Activated naive CD4-positive, alpha-beta T cell treated with anti-CD3 and anti-CD28 coated beads, Interleukin-2, amount 10 ng/mL, durations not matched to agents 7 days and 5 days (primary cell): ENCODE data around the gene CLSTN1.

Source experiments
- CTCF ChIA-PET: fragments of 350-600 bp; sonication (Branson Sonifier 250); formaldehyde crosslinking; loops from one replicate; lab custom pipeline; 2021; ENCODE audit warnings: antibody characterized with exemption; lab: Charles Lee
- DNase-seq: peaks from one replicate; pipeline ENCODE4 v3.0.0-alpha.2; 2020
- H3K27ac Mint-ChIP-seq: one replicate; pipeline ENCODE4 v1.8.0; 2021; ENCODE audit warnings: mild to moderate bottlenecking, moderate library complexity, mixed read lengths
- H3K27me3 Mint-ChIP-seq: one replicate; pipeline ENCODE4 v1.8.0; 2021; ENCODE audit warnings: mild to moderate bottlenecking, mixed read lengths
- H3K36me3 Mint-ChIP-seq: one replicate; pipeline ENCODE4 v1.8.0; 2021; ENCODE audit warnings: mixed read lengths
- H3K4me1 Mint-ChIP-seq: one replicate; pipeline ENCODE4 v1.8.0; 2021; ENCODE audit warnings: mixed read lengths
- H3K4me3 Mint-ChIP-seq: one replicate; pipeline ENCODE4 v1.8.0; 2021; ENCODE audit warnings: mild to moderate bottlenecking, moderate library complexity, mixed read lengths
- H3K9me3 Mint-ChIP-seq: one replicate; pipeline ENCODE4 v1.8.0; 2021; ENCODE audit warnings: mixed read lengths

Gene CLSTN1

GRCh38 chr1:9823943-9824701 lies at the start of gene CLSTN1:
Gene CLSTN1 (minus strand): TSS chr1:9823965. CDS start chr1:9823733, 232 bp downstream.
- peaks cover 10% of the 10 kb centered on the region for H3K36me3 Mint-ChIP-seq
- H3K27ac Mint-ChIP-seq: peak within 1 kb of the TSS; percentile 82
- H3K27me3 Mint-ChIP-seq: peaks cover 36% of the 10 kb centered on the region
- H3K4me3 Mint-ChIP-seq: peak within 1 kb of the TSS; percentile 90
- H3K9me3 Mint-ChIP-seq: no peaks in the 10 kb centered on the region
- peaks cover 53% of the 10 kb centered on the region for H3K4me1 Mint-ChIP-seq
- peak; percentile 94 for DNase-seq
- CTCF ChIA-PET: no interaction called here

GRCh38 chr1:9873385-9873784 lies 49.6 kb upstream of the CLSTN1 start:
- no peak overlapping the region for H3K4me3 Mint-ChIP-seq
- CTCF ChIA-PET: interaction anchor here (0.6 to 19.8 kb wide), 8 partner anchors 10 to 382 kb away, joined by 3 to 314 read pairs (median 4); partner anchors contain the start of genes LZIC and NMNAT1
- no peak for DNase-seq
- H3K36me3 Mint-ChIP-seq: no peaks in the 10 kb centered on the region
- no peak overlapping the region for H3K27ac Mint-ChIP-seq
- H3K27me3 Mint-ChIP-seq: peaks cover 3% of the 10 kb centered on the region
- no peaks in the 10 kb centered on the region for H3K9me3 Mint-ChIP-seq
- peaks cover 5% of the 10 kb centered on the region for H3K4me1 Mint-ChIP-seq

GRCh38 chr1:9872430-9873165 lies 48.8 kb upstream of the CLSTN1 start:
- H3K27me3 Mint-ChIP-seq: peaks cover 3% of the 10 kb centered on the region
- H3K4me1 Mint-ChIP-seq: peaks cover 7% of the 10 kb centered on the region
- no peaks in the 10 kb centered on the region for H3K9me3 Mint-ChIP-seq
- CTCF ChIA-PET: interaction anchor here (0.8 to 19.8 kb wide), 5 partner anchors 65 to 246 kb away, joined by 3 to 314 read pairs (median 4); partner anchors contain the start of genes LZIC and NMNAT1
- DNase-seq: no peak
- H3K4me3 Mint-ChIP-seq: no peak overlapping the region
- H3K27ac Mint-ChIP-seq: no peak overlapping the region
- no peaks in the 10 kb centered on the region for H3K36me3 Mint-ChIP-seq

GRCh38 chr1:9871707-9872425 lies 48.1 kb upstream of the CLSTN1 start:
- CTCF ChIA-PET: interaction anchor here (0.6 to 19.8 kb wide), 5 partner anchors 70 to 256 kb away, joined by 3 to 314 read pairs (median 4); partner anchors contain the start of genes LZIC and NMNAT1
- no peak overlapping the region for H3K4me3 Mint-ChIP-seq

GRCh38 chr1:9871021-9871420 lies 47.3 kb upstream of the CLSTN1 start:
- CTCF ChIA-PET: interaction anchor here (0.6 to 19.8 kb wide), 4 partner anchors 79 to 255 kb away, joined by 3 to 314 read pairs (median 3); no protein-coding TSS in a partner anchor

More at GRCh38 chr1:9871707-9872425, 48.1 kb upstream of the CLSTN1 start:
- Mint-ChIP-seq H3K27me3 (peaks cover 3% of the 10 kb centered on the region), H3K27ac (no peak overlapping the region), H3K36me3 (no peaks in the 10 kb centered on the region), H3K9me3 (no peaks in the 10 kb centered on the region), H3K4me1 (peaks cover 10% of the 10 kb centered on the region)
- no peak for DNase-seq

GRCh38 chr1:9870572-9870971 lies 46.8 kb upstream of the CLSTN1 start:
- H3K27me3 Mint-ChIP-seq: peaks cover 3% of the 10 kb centered on the region
- no peak overlapping the region for H3K4me3 Mint-ChIP-seq
- H3K27ac Mint-ChIP-seq: no peak overlapping the region
- no peak for DNase-seq
- peaks cover 17% of the 10 kb centered on the region for H3K4me1 Mint-ChIP-seq
- CTCF ChIA-PET: interaction anchor here (0.6 to 19.8 kb wide), 2 partner anchors 89 to 221 kb away, joined by 3 to 314 read pairs; no protein-coding TSS in a partner anchor
- H3K36me3 Mint-ChIP-seq: no peaks in the 10 kb centered on the region
- no peaks in the 10 kb centered on the region for H3K9me3 Mint-ChIP-seq

More at GRCh38 chr1:9871021-9871420, 47.3 kb upstream of the CLSTN1 start:
- H3K27ac Mint-ChIP-seq: no peak overlapping the region
- H3K4me1 Mint-ChIP-seq: peaks cover 15% of the 10 kb centered on the region
- H3K27me3 Mint-ChIP-seq: peaks cover 3% of the 10 kb centered on the region
- no peak for DNase-seq
- no peaks in the 10 kb centered on the region for H3K36me3 Mint-ChIP-seq
- H3K4me3 Mint-ChIP-seq: no peak overlapping the region
- no peaks in the 10 kb centered on the region for H3K9me3 Mint-ChIP-seq

GRCh38 chr1:9869831-9870251 lies 46.1 kb upstream of the CLSTN1 start:
- DNase-seq: no peak
- H3K4me1 Mint-ChIP-seq: peaks cover 13% of the 10 kb centered on the region
- no peak overlapping the region for H3K4me3 Mint-ChIP-seq
- peaks cover 3% of the 10 kb centered on the region for H3K27me3 Mint-ChIP-seq
- CTCF ChIA-PET: interaction anchor here (1.5 to 19.8 kb wide), 3 partner anchors 9 to 88 kb away, joined by 3 to 314 read pairs (median 3); no protein-coding TSS in a partner anchor
- H3K9me3 Mint-ChIP-seq: no peaks in the 10 kb centered on the region
- H3K27ac Mint-ChIP-seq: no peak overlapping the region
- H3K36me3 Mint-ChIP-seq: no peaks in the 10 kb centered on the region

GRCh38 chr1:9868244-9868590 lies 44.5 kb upstream of the CLSTN1 start:
- CTCF ChIA-PET: interaction anchor here (0.6 to 19.8 kb wide), 15 partner anchors 9 to 376 kb away, joined by 3 to 314 read pairs (median 4); no protein-coding TSS in a partner anchor
- Mint-ChIP-seq H3K27me3 (no peaks in the 10 kb centered on the region), H3K27ac (no peak overlapping the region), H3K9me3 (no peaks in the 10 kb centered on the region), H3K4me1 (peaks cover 12% of the 10 kb centered on the region), H3K36me3 (no peaks in the 10 kb centered on the region), H3K4me3 (no peak overlapping the region)
- no peak for DNase-seq

- Mint-ChIP-seq H3K27ac (no peak overlapping the region), H3K4me3 (no peak overlapping the region), H3K27me3 (peaks cover under 1% of the 10 kb centered on the region), H3K4me1 (peaks cover 12% of the 10 kb centered on the region), H3K36me3 (no peaks in the 10 kb centered on the region), H3K9me3 (no peaks in the 10 kb centered on the region)
- peak; percentile 92 for DNase-seq
- CTCF ChIA-PET: interaction anchor here (0.6 to 19.8 kb wide), 15 partner anchors 7 to 376 kb away, joined by 3 to 314 read pairs (median 5); no protein-coding TSS in a partner anchor
Measured at GRCh38 chr1:9867408-9868243, 43.9 kb upstream of the CLSTN1 start.

- Mint-ChIP-seq H3K4me3 (no peak overlapping the region), H3K9me3 (no peaks in the 10 kb centered on the region), H3K27me3 (peaks cover 3% of the 10 kb centered on the region), H3K27ac (no peak overlapping the region), H3K4me1 (peaks cover 12% of the 10 kb centered on the region), H3K36me3 (no peaks in the 10 kb centered on the region)
- DNase-seq: no peak
- CTCF ChIA-PET: interaction anchor here (1.2 to 19.8 kb wide), 6 partner anchors 8 to 371 kb away, joined by 3 to 314 read pairs (median 10); no protein-coding TSS in a partner anchor
Measured at GRCh38 chr1:9866836-9867235, 43.1 kb upstream of the CLSTN1 start.

GRCh38 chr1:9865724-9866123 lies 42.0 kb upstream of the CLSTN1 start:
- peaks cover 3% of the 10 kb centered on the region for H3K27me3 Mint-ChIP-seq
- H3K9me3 Mint-ChIP-seq: no peaks in the 10 kb centered on the region
- H3K4me1 Mint-ChIP-seq: peaks cover 12% of the 10 kb centered on the region
- peak overlapping the region; percentile 42 for H3K27ac Mint-ChIP-seq
- DNase-seq: no peak
- CTCF ChIA-PET: interaction anchor here (0.5 to 19.8 kb wide), 10 partner anchors 9 to 407 kb away, joined by 3 to 314 read pairs (median 4); no protein-coding TSS in a partner anchor
- H3K36me3 Mint-ChIP-seq: no peaks in the 10 kb centered on the region
- no peak overlapping the region for H3K4me3 Mint-ChIP-seq

- Mint-ChIP-seq H3K27me3 (peaks cover 3% of the 10 kb centered on the region), H3K27ac (no peak overlapping the region), H3K4me3 (no peak overlapping the region), H3K36me3 (no peaks in the 10 kb centered on the region), H3K4me1 (peaks cover 19% of the 10 kb centered on the region), H3K9me3 (no peaks in the 10 kb centered on the region)
- CTCF ChIA-PET: interaction anchor here (0.7 to 19.8 kb wide), 7 partner anchors 11 to 238 kb away, joined by 3 to 314 read pairs (median 3); no protein-coding TSS in a partner anchor
- DNase-seq: no peak
Measured at GRCh38 chr1:9863371-9863770, 39.6 kb upstream of the CLSTN1 start.
